A549 (cell line): ENCODE results near the gene C20orf173.

ENCODE experiments used
- KDM5A ChIP-seq: fragments of 200-600 bp; sonication (generic); IDR thresholded peaks from 2 replicates; pipeline ENCODE4 v1.6.1; 2016; ENCODE audit warnings: antibody characterized with exemption, mild to moderate bottlenecking
- RAD21 ChIP-seq, 2 experiments: fragments of >200 bp in 1 of 2; sonication (Bioruptor Twin) in 1 of 2; formaldehyde crosslinking in 1 of 2; IDR thresholded peaks in 1 of 2; conservative IDR thresholded peaks in 1 of 2; 2 replicates in 1 of 2; 3 replicates in 1 of 2; pipeline ENCODE4 v1.6.1; 2012 to 2018; ENCODE audit warnings: inconsistent platforms in 1 of 2

DNA sequence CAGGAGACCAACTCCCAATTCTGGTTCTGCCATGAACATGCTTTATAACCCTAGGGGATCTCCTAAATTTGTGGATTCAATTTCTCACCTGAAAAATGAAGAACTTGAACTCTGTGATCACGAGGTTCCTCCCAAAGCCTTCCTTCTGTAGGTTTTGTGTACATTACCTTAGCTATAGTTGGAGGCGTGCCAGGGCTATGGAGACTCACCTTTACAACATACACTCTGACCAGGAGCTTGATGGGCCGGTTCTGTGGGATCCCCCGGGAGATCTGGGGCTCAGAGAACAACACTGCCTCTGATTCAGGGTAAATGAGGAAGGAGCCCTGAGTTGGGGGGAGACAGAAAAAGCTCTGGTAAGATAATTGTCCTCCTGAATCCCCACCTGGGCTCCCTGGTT is 46.5 kb upstream of the C20orf173 start:
- TF ChIP-seq RAD21 (conservative IDR thresholded peaks at IDR 0.05 in 1 of 2, IDR thresholded peaks at IDR 0.05 in 1 of 2) (no peak), KDM5A (no peak)
